HG02763 (cell line): ENCODE results near the gene UQCRC2.
"Not testable (repeated sequence)": the region's sequence is repeated elsewhere in the genome, so short reads cannot be mapped to it uniquely, and the experiment has no call there.

ENCODE experiments used
- ATAC-seq: cut with Tn5 transposase; IDR thresholded peaks from one replicate; pipeline ENCODE4 v1.9.1; 2021; ENCODE audit warnings: mild to moderate bottlenecking, moderate library complexity; ENCODE audit not compliant: unreplicated experiment

Gene UQCRC2

DNA sequence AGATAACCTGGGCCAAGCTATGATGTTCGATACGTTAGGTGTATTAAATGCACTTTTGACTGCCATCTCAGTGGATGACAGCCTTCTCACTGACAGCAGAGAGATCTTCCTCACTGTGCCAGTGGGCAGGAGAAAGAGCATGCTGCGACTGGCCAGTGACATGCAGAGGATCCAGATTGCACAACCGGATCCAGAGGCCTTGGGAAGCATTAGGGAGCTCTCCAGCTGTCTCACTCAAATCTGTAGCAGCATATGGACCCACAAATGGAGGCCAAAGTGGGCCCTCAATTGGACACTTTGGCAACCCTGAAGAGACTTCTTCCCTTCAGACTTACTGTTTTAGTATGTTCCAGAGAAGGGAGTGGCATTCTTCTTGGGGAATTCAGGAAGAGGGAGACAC lies 26.9 kb downstream of the UQCRC2 start:
- no peak for ATAC-seq

DNA sequence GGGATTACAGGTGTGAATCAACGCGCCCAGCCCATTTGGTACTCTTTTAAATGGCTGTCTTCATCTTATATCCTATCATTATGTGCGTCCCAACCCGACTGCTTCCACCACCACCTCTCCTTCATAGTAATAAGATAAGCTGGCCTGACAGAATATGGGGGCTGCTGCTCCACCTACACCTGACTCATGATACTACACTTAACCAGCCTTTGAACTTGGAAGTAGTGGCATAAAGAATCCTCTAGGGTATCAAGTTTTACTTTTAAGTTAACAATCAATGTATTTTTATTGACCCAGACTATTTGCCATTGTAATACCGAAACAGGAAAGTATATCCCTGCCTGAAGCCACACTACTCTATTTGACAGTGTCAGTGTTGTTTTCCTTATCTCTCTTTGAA lies 28.9 kb downstream of the UQCRC2 start:
- ATAC-seq = no peak

DNA sequence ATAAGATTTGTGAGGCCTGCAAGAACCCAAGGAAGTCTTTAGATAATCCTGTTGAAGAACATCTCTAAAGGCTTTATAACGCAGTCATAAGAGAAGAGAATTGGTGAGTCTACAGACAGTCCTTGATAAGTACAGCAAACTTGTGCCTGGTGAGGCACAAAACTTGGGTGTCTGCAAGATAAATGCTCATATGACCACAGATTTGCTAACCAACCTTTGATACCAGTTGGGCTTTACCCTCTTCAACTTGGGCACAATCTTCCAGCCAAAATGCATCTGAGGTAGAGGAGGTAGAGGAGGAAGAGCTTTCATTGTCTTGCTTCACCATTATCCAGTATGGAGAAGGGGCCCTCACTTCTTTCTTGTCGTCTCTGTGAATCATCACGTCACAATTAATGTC lies 30.9 kb downstream of the UQCRC2 start:
- ATAC-seq = no peak

DNA sequence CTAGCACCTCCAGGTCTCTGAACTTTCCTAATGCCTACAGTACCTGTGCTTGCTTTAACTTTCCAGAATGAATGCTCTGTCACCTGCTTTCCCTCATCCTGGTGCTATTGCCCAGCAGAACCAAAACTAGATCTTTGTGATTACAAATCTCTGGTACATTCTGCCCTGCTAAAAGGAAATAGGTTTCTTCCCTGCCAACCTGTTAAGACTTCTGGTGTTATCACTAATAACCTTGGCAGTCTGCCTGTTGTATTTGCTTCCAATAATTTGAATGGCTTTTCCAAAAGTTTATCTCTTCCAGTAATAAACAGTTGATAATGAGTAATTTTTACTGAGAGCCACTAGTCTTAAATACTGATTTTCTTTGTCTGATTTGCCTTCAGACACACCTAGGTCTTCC lies 32.4 kb downstream of the UQCRC2 start:
- ATAC-seq = no peak

DNA sequence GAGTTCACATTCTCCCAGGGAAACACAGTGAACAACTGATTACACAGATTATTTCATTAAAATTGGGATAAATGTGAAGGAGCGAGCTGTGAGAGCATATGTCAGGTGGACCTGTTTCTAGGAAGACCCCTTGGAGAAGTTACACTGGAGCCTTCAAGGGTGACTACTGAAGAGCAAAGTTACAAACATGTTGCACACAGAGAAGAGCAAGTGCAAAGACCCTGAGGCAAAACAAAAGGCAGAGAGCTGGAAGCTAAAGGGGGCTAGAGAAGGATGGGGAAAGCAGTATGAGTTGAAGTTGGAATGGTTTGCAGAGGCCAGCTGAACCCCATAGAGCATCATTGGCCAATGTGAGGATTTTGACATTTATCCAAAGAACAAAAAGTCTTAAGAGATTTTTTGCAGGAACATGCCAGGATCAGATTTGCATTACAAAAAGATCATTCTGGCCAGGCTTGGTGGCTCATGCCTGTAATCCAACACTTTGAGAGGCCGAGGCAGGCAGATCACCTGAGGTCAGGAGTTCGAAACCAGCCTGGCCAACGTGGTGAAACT lies 33.6 kb downstream of the UQCRC2 start:
- ATAC-seq = no peak

DNA sequence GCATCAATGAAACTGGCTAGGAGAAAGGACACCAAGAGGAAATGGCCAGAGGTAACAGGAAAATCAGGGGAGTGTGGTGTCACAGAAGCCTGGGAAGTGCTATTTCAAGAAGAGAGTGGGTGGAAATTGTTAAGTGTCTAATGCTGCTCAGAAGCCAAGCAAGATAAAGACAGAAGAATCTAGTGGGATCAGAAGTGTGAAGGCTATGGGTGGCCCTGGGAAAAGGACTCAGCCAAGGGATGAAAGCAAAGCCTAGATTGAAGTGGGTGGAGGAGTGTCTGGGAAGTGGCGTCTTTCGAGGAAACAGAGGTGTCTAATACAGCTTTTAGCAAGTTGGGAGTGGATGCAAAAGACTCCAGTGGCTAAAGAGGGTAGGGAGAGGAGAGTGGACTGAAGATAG lies 34.3 kb downstream of the UQCRC2 start:
- ATAC-seq = no peak

DNA sequence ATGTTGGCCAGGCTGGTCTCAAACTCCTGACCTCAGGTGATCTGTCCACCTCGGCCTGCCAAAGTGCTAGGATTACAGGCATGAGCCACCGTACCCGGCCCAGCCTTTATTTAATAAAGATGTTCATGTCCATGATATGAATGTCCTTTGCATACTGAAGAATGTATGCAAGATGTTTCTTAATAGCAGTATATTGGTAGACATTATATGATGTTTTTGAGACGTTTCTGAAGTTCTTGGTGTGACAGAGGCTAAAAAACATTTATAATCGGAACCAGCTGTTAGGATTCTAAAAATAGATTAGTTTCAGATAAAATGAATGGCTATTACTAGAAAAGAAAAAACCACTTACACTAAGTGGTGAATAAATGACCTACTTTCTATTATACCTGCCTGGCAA lies 36.0 kb downstream of the UQCRC2 start:
- ATAC-seq = no peak

DNA sequence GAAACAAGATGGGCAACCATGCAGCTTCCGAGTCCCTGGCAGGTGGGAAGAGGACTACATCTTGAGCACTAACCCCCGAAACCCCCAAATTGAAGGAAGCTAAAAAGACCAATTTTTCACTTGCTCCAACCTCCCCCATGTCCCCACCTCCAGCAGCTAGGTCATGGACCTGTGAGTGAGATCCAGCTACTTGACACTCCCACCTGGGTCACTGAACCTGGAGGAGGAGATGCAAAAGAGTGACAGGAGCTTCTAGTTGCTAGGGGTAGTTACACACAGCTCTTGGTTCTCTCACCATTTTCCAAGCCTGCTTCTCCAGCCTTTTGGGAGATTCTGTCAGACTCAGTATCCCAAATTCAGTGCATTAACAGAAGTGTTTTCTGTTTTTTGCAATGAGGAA lies 36.6 kb downstream of the UQCRC2 start:
- ATAC-seq = no peak

DNA sequence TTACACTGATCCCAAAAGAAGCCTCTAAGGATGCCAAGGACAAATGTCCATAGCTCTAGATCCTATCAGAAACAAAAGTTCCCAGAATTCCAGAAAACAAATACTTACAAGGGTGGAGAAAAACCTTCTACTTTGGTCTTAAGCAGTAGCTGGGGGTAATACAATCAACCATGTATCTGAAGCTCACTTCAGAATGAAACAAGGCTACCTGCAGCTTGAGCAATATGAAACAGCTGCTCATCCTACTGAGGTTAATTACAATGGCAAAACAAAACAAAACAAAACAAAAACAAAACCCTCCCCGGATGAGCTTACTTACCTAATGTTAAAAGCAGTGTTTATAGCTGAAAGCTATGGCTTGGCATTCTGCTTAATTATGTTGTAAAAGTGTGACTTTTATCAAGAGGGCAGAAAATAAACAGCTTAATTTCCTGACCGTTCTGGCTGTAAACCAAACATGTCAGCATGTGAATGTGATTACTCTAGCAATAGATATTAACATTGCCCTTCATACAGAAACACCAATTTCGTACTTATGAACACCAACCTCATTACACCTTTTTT lies 37.3 kb downstream of the UQCRC2 start:
- no peak for ATAC-seq

DNA sequence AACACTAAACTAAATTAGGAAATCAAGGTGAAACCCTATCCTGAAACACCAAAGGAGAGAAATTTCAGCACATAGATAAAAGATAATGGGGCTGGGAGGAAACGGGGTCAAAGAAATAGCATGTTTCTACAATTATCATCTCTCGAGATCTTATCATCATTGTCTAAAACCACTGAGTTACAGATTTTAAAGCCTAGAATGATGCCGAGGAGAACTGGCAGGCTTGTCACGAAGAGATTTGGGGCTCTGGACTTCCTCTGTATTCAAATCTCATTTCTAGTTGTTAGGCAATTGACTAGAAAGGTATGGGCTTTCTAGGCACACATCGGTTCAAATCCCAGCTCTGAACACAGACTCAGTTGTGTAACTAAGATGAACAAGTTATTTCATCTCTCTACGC lies 38.5 kb downstream of the UQCRC2 start:
- no peak for ATAC-seq

DNA sequence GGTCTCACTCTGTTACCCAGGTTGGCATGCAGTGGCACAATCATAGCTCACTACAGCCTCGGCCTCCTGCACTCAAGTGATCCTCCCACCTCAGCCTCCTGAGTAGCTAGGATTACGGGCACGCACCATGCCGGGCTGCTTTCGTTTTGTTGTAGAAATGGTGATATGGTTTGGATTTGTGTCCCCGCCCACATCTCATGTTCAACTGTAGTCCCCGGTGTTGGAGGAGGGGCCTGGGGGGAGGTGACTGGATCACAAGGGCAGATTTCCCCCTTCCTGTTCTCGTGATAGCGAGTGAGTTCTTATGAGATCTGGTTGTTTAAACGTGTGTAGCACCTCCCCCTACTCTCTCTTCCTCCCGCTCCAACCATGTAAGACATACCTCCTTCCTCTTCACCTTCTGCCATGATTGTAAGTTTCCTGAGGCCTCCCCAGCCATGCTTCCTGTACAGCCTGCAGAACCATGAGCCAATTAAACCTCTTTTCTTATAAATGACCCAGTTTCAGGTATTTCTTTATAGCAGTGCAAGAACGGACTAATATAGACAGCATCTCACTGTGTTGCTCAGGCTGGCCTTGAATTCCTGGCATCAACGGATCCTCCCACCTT lies 41.8 kb downstream of the UQCRC2 start:
- ATAC-seq = no peak

DNA sequence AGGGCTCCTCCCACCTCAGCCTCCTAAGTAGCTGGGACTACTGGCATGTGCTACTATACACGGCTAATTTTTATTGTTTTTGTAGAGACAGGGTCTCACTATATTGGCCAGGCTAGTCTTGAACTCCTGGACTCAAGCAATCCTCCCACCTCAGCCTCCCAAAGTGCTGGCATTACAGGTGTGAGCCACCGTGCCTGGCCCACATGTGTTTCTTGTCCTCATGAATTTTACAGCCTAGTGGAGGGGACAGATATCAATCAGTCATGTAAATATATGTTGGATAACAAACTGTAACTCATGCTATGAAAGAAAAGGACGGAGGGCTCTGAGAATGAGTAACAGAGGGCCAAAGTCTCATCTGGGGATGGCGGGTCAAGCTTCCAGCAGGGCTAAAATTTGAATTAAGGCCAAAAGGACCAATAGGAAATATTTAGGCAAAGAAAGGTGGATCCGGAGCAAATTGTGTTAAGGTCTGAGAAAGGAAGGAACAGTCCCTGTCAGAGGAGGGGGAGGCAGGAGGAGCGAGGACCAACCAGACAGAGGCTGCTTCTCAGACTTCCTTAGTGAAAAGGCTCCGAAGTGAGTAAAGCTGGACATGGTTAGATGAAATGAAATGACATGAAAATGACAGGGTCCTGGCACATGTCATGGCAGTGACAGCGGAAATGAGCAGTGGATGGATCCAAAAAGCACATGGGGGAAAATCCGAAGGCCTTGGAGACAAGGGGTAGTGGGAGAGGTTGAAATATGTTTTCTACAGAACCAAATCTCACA lies 43.9 kb downstream of the UQCRC2 start:
- ATAC-seq = no peak

DNA sequence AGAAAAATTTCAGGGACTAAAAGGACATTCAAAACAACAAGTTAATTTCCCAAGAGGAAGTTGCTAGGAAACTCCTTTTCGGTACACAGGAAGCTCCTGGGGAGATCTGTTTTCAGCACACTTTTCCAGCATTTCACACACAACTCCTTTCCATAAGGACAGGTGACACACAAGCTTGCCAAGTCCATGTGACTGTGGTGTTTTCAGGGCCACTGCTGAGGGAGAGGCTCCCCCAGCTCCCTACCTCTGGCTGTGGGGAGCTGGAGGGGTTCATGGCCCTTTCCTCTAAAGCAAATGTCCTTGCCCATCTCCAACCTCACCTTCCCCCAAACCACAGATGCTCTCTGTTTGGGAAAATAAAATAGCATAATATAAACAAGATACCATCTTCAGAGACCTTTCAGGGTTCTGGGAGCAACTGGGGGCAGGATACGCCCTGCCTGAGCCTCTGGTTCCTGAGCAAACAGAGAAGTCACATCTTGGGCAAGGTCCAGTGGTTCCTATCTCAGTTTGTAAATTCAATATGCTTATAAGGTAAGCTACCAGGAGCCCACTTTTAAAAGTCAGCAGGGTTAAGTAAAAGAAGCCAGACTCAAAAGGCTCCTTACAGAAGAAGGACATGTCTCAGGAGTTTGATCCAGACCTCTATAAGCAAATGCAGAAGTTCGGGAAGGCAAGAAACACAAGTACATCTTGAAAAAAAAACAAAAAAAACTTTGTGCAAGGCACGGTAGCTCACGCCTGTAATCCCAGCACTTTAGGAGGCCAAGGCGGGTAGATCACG lies 44.7 kb downstream of the UQCRC2 start:
- ATAC-seq = no peak

DNA sequence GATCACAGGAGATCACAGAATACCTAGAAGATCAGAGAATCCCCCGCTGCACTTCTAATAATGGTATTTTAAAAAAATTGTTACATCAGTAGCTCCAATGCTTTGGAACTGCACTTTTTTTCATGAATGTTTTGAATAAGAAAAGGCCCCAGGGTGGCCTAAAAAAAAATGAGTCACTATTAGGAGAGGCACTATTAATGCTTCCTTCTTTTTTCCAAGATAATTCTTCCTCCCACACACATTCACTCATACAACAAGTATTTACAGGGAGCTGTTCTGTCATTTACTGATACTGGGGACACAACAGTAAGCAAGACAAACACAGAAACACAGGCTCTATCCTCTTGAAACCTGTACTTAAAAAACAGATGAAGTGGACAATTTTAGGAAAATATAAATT lies 48.4 kb downstream of the UQCRC2 start:
- ATAC-seq = no peak

DNA sequence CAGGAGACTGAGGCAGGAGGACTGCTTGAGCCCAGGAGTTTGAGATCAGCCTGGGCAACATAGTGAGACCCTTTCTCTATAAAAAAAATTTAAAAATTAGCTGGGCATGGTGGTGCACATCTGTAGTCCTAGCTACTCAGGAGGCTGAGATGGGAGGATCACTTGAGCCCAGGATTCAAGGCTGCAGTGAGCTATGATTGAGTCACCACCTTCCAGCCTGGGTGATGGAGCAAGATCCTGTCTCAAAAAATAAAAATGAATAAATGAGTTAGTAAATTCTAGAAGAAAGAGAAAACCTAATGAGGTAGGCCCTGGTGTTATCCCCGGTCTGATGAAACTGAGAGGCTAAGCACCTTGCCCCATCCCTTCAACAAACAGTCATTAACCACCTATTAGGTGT lies 48.9 kb downstream of the UQCRC2 start:
- ATAC-seq = not testable (repeated sequence)

DNA sequence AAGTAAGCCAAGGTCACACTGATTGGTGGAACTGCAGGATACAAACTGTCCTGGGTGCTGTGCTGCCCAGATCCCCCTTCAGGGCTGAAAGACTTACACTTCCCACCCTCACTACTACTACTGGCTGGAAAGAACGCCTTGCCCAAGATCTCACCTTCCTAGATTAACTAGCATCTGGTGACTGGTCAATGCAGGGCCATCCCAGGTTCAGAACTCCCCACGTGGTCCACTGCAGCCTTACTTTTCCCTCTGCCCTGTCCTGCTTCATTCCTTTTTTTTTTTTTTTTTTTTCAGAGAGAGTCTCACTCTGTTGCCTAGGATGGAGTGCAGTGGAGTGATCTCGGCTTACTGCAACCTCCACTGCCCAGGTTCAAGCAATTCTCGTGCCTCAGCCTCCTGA lies 50.0 kb downstream of the UQCRC2 start:
- no peak for ATAC-seq

DNA sequence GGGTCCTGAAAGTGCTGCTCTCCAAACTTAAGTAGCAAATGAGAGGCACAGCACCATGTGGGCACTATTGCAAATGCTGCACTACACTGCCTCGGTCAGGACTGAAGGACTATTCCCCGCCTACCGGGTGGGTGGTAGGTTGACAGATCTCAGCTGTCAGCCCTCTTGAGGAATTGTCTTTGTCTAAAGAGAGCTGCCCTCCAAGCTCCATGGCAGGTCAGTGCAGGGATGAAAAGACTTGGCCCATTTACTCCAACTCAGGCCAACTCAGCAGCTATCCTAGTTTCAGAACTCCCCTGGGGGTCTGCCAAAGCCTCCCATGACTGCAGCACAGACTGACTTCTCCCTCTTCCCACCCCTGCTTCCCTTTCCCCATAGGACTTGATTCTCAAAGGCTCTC lies 51.2 kb downstream of the UQCRC2 start:
- ATAC-seq = no peak

DNA sequence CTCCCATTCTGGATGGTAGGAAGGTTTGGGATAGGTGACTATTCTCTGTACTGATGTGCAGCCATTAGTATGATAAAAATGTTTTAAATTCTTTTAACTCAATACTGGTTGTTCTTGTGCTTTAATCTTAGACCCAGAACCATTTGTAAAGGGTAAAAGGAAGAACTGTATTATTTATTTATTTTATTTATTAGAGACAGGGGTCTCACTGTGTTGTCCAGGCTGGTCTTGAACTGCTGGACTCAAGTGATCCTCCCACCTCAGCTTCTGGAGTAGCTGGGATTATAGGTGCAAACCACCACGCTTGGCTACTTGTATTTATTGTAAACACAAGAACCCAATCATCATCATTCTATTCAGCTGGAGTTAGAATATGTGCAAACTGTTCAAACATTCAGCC lies 52.6 kb downstream of the UQCRC2 start:
- ATAC-seq = no peak

DNA sequence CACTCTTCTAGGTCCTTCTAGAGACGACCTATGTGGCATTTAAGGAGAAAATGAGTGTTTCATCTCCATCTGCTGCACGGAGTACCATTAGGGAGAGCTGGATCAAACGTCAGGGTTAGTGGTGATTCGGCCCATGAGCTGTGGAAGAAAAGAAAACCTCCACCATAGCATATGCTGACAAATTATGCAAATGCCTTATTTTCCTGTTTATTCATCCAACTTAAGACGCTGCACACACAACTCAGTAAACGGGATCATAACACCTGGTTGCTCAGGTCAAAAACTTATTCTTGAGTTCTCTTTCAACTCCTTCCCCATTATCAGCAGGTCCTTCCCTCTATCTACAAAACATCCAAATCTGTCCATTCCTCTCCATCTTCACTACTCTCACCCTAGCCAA lies 53.5 kb downstream of the UQCRC2 start:
- no peak for ATAC-seq

DNA sequence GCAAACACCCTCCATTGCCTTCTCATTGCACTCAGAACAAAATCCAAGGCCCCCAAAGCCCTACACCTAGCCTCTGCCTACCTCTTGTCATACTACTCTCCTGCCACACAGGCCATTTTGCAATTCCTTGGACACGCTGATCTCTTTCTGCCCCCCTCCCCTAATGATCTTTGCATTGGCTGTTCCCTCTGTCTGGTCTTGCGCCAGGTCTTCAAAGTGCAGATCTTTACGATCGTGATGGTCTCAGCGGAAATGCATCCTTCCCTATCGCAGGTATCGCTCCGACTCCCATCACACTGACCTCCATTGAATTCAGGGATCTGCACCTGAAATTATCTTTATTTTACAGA lies 54.0 kb downstream of the UQCRC2 start:
- no peak for ATAC-seq

DNA sequence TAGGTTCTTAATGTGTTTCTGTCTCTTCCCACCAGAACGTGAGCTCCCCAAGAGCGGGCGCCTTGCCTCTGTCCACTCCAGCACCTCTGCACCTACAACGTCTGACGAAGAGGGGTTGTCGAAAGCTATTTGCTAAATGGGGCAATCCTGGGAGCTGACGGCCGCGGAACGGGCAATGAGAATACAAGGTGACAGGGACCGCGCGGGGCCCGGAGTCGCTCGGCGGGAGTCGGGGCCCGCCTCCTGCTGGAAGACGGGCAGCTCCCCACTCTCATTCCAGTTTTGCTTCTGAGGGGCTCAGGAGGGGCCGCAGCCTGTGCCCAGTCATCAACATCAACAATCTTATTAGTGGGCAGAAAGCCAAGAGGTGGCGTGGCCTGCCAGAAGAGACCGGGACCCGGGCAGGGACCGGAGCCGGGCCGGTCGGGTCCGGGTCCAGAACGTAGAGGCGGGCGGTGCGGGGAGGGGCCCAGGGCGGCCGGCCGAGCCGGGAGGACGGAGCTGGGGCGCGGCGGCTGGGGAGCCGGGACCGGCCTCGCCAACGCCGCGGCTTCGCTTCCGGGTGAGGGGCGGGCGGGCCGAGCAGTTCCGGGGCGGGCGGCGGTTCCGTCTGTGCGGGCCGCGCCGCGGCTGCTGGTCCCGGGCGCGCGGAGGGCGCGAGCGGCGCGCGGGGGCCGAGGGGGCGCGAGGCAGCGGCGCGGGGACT lies 54.5 kb downstream of the UQCRC2 start, which contains the start of gene MOSMO:
MOSMO (plus strand) TSS at position 603 of the 706 bp plus-strand sequence. CDS start 191 bp downstream, outside the sequence.
- ATAC-seq = peak; percentile 73
